HepG2 (cell line): ENCODE data around the gene FAM200B. TPM values are rescaled to one million over a fixed set of nuclear protein-coding genes. Genes with fewer than 3 reads are reported as not detected.

ENCODE experiments used
- GFI1 ChIP-seq: sonication (generic); formaldehyde crosslinking; IDR thresholded peaks from 2 replicates; pipeline ENCODE4 v1.5.0; 2020; ENCODE audit warnings: missing genetic modification reagents, mild to moderate bottlenecking, borderline replicate concordance
- HMGA1 ChIP-seq: sonication (generic); formaldehyde crosslinking; conservative IDR thresholded peaks from 2 replicates; pipeline ENCODE4 v1.4.0; 2020; ENCODE audit warnings: missing genetic modification reagents
- HNF1A ChIP-seq, 2 experiments: sonication (generic) in 1 of 2; formaldehyde crosslinking in 1 of 2; IDR thresholded peaks; 2 replicates each; pipeline versions ENCODE4 v1.4.0 to v1.6.1; 2016 to 2020; ENCODE audit warnings: borderline replicate concordance in 1 of 2, low read depth in 1 of 2, mild to moderate bottlenecking in 1 of 2, missing genetic modification reagents in 1 of 2
- KDM2A ChIP-seq: sonication (generic); formaldehyde crosslinking; IDR thresholded peaks from 2 replicates; pipeline ENCODE4 v1.4.0; 2020; ENCODE audit warnings: low read depth, missing genetic modification reagents, borderline replicate concordance
- REXO4 ChIP-seq: sonication (generic); formaldehyde crosslinking; IDR thresholded peaks from 2 replicates; pipeline ENCODE4 v1.8.0; 2022; ENCODE audit warnings: missing genetic modification reagents, mild to moderate bottlenecking, borderline replicate concordance
- ZFP90 ChIP-seq: sonication (generic); formaldehyde crosslinking; IDR thresholded peaks from 2 replicates; pipeline ENCODE4 v1.8.0; 2022; ENCODE audit warnings: missing genetic modification reagents, mild to moderate bottlenecking, inconsistent platforms, borderline replicate concordance
- ZFYVE20 ChIP-seq: sonication (generic); formaldehyde crosslinking; IDR thresholded peaks from 2 replicates; pipeline ENCODE4 v1.8.0; 2023; ENCODE audit warnings: low read depth, mild to moderate bottlenecking, moderate library complexity, missing genetic modification reagents, borderline replicate concordance
- ZNF142 ChIP-seq: sonication (generic); formaldehyde crosslinking; IDR thresholded peaks from 2 replicates; pipeline ENCODE4 v1.4.0; 2020; ENCODE audit warnings: missing genetic modification reagents
- ZNF263 ChIP-seq: sonication (generic); formaldehyde crosslinking; IDR thresholded peaks from 2 replicates; pipeline ENCODE4 v1.4.0; 2020; ENCODE audit warnings: missing genetic modification reagents
- ZNF326 ChIP-seq: sonication (generic); formaldehyde crosslinking; IDR thresholded peaks from 2 replicates; pipeline ENCODE4 v1.4.0; 2020; ENCODE audit warnings: missing genetic modification reagents, borderline replicate concordance
- ZNF329 ChIP-seq: sonication (generic); formaldehyde crosslinking; IDR thresholded peaks from 2 replicates; pipeline ENCODE4 v1.9.0; 2021; ENCODE audit warnings: low read depth, mild to moderate bottlenecking, missing genetic modification reagents
- ZNF383 ChIP-seq: sonication (generic); formaldehyde crosslinking; IDR thresholded peaks from 2 replicates; pipeline ENCODE4 v1.4.0; 2020; ENCODE audit warnings: missing genetic modification reagents, mild to moderate bottlenecking, borderline replicate concordance
- ZNF782 ChIP-seq: sonication (generic); formaldehyde crosslinking; IDR thresholded peaks from 2 replicates; pipeline ENCODE4 v1.4.0; 2020; ENCODE audit warnings: missing genetic modification reagents, mild to moderate bottlenecking, borderline replicate concordance
- polyA plus RNA-seq, 8 experiments: library from polyadenylated mRNA; depleted of rRNA in 3 of 8; stranded (reverse) in 7 of 8; unstranded in 1 of 8; fragments of >200 nt; fragmentation: Illumina TruSeq in 4 of 8; extraction: Trizol in 4 of 8; gene quantifications; 2 replicates each; pipeline versions ENCODE4 v1.2.1 to v1.2.3, GENCODE V29; 2011 to 2016; ENCODE audit warnings: low read depth in 4 of 8, missing spikeins in 1 of 8, mixed read lengths in 1 of 8; ENCODE audit not compliant: insufficient read depth in 1 of 8
- total RNA-seq, 5 experiments: library from RNA; depleted of rRNA; stranded (reverse); fragments of >200 nt; fragmentation: Illumina TruSeq; extraction: Trizol; gene quantifications; 2 replicates each; pipeline ENCODE4 v1.2.3, GENCODE V29; 2016; ENCODE audit warnings: low read depth in 1 of 5
- TF ChIP-seq, protein P1 (sequence below): sonication (generic); formaldehyde crosslinking; IDR thresholded peaks from 2 replicates; pipeline ENCODE4 v1.5.0; 2020; ENCODE audit warnings: mild to moderate bottlenecking, missing genetic modification reagents

Gene FAM200B
- total and polyA plus RNA-seq, 2 of the 13 experiments (the other 11 are each of a cell fraction or from before 2014, with no cell fraction given) = 25.6 to 41.8 TPM

- no peak for TF ChIP-seq ZNF142
- no peak for TF ChIP-seq ZNF326 (CRISPR knock-in tag)
- no peak for TF ChIP-seq ZNF782 (CRISPR knock-in tag)
- no peak for TF ChIP-seq ZNF383 (CRISPR knock-in tag)
- no peak for TF ChIP-seq KDM2A (CRISPR knock-in tag)
- no peak for TF ChIP-seq REXO4 (CRISPR knock-in tag)
- no peak for TF ChIP-seq ZNF329 (CRISPR knock-in tag)
- TF ChIP-seq, protein P1, sequence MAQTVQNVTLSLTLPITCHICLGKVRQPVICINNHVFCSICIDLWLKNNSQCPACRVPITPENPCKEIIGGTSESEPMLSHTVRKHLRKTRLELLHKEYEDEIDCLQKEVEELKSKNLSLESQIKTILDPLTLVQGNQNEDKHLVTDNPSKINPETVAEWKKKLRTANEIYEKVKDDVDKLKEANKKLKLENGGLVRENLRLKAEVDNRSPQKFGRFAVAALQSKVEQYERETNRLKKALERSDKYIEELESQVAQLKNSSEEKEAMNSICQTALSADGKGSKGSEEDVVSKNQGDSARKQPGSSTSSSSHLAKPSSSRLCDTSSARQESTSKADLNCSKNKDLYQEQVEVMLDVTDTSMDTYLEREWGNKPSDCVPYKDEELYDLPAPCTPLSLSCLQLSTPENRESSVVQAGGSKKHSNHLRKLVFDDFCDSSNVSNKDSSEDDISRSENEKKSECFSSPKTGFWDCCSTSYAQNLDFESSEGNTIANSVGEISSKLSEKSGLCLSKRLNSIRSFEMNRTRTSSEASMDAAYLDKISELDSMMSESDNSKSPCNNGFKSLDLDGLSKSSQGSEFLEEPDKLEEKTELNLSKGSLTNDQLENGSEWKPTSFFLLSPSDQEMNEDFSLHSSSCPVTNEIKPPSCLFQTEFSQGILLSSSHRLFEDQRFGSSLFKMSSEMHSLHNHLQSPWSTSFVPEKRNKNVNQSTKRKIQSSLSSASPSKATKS (CRISPR knock-in tag) = no peak
- no peak for TF ChIP-seq ZFP90 (CRISPR knock-in tag)
- TF ChIP-seq GFI1 (CRISPR knock-in tag) = 0 out of 2 replicates have a peak, but pooled peaks have one; percentile 36
- TF ChIP-seq HMGA1 (CRISPR knock-in tag) = no peak
- TF ChIP-seq HNF1A (IDR thresholded peaks at IDR 0.05; ENCODE audit: low read depth) = no peak
- no peak for TF ChIP-seq HNF1A (CRISPR knock-in tag; IDR thresholded peaks at IDR 0.05; ENCODE audit: borderline replicate concordance)
- TF ChIP-seq ZNF263 (CRISPR knock-in tag) = peak; percentile 6; the same call in 1 of the 2 replicates
- no peak for TF ChIP-seq ZFYVE20 (CRISPR knock-in tag)
- TF ChIP-seq, all 625 proteins: peak for 8
Measured at GRCh38 chr4:15681067-15681371, 608 bp upstream of the FAM200B start (continued).
